NCI-H1048 (cell line): ENCODE data around the gene ROR1.

Experiments used
- DNase-seq: peaks from one replicate; lab custom pipeline; 2025; lab: John Stamatoyannopoulos, UW

ROR1 gene

DNA sequence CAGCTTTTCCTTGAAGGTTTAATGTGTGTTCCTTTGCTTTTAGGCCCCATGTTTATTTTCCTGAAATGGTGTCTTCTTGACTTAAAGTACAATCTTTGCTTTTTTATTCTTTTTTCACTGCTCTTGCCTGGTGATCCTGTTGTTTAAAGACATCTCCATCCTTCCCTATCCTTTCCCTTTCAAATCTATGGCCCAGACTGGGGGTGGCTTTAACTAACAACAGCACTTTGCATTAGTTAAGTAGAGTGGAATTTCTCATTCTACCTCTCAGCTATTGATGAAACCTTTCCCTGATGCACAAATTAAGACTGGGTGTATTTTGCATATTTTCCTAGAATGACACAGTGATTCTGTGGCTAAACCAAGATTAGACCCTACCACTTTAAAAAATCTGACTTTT, 84.3 kb downstream of the ROR1 start:
- DNase-seq, result no peak

DNA sequence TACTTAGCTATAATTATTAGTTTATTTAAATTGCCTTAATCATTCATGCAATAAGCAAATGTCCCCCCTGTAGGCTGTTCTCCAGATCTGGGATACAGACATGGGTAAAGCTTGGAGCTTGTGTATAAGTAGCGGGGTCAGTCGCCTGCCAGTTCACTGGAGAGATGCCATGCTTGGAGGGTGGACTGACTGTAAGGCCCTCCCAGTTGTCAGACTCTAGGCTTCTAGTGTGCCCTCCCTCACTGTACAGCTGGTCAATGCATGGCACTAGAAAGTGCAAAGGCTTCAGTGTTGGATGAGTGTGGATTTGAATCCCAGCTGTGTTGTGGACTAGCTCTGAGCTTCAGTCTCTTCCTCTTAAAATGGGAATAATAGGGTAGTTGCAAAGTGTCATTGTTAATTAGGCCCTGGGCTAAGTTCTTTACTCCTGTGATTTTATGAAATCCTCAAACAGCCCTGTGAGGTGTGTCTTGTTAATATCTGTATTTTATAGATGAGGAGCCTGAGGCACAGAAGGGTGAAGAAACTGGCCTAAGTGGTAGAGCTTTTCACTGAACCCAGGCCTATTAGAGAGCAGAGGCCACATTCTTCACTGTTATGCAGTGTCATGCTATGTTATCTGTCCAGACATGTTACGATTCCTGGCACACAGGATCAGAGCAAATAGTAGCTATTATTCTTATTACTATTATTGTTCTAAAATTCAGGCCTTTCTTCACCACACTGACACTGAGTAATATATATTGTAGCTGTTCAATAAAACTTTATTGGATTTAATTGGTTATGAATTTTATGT, 85.9 kb downstream of the ROR1 start:
- no peak for DNase-seq

DNA sequence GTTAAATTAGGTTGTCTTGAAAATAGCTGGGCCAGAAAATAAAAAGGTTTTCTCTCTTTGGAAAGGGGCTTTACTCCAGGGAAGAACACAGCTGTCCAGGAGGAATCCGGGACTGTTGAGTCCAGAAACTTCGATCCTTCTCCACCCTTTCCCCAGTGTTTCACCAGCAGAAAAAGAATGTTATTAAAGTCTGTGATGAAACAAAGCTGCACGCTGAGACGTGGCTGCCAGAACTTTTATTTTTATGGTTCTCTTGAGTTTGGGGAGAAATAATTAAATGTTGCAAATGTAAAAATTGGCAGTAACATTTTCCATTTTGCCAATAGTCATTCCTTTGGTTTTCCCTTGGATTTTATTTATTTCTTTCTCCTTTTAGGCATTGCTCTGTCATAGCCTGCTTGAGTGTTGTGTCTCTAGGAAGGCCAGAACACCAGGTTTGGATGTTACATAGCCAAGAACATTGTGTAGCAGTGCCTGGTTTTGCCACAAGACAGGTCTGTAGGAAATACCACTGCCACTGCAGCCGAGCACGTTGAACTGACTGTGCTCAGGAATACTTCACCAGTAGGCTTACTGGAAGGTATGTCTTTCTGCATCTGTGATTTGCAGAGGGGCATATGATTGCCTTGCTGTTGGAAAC, 87.4 kb downstream of the ROR1 start:
- DNase-seq, result no peak

DNA sequence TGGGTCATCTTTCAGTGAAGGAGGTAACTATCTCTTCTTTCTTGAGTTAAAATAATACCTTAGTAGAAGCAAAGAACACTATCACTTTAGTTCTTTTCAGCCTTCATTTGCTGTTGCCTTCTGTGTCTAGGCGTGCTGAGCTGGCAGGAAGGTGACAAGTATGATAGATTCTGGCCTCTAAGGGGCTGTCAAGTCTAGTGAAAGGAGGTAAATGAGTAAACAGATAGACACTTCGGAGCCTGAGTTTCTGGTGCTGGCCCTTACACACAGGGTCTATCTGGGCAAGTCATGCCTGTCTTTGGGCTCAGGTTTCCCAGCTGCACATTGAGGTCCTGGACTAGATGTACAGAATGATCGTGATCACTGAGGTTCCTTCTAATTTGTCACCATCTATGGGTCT, 89.3 kb downstream of the ROR1 start:
- DNase-seq, result no peak

DNA sequence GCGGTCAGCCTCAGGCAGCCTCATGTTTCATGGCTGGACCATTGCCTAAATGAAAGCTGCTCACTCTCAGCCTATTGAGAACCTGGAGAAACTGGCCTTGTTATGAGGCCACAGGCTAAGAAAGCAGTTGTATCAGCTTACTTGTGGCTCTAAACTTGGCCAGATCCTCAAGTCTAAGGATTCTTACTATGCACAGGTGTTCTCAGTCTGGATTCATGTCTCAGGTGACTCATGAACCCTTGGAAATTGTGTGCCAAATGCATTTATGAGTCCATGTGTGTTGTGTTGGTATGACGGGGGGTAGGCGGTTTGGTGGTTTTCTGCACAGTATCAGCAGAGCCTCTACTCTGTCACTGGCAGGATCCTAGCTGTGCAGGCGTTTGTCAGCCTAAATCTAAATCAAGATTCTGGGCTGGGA, 90.4 kb downstream of the ROR1 start:
- no peak for DNase-seq

DNA sequence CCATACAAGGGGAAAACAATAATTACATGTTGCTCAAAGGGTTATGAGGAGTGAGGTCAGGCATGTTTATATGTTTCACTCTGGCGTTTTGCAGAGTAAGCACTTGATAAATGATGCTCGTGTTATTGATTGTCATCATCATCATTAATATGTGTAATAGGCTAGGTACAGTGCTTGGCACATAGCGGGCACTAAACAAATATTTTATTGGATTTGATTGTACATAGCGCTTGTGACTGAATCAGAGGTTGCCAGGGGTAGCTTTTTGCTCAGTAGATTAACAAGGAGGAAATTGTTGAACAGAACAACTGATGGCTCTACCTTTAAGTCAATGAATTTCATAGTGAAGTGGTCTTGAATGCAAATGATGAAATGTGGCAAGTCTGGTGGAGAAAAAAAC, 91.7 kb downstream of the ROR1 start:
- no peak for DNase-seq

DNA sequence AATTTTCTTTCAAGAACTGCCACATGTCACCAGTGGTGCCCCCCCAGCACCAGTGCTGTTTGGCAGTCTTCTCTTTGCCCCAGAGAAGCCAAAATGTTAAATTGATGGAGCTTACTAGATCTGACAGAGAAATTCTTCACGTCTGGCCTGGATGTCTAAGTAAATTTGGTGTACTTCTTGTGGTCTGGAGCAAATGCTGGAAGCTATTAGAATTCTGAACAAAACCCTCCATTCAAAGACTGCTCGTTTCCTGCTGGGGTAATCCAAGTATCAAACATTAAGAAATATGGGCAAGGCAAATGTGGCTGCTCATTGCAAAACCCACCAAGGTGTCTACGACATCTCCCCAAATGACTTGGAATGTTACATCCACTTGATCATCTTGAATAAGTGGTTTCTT, 92.3 kb downstream of the ROR1 start:
- no peak for DNase-seq

DNA sequence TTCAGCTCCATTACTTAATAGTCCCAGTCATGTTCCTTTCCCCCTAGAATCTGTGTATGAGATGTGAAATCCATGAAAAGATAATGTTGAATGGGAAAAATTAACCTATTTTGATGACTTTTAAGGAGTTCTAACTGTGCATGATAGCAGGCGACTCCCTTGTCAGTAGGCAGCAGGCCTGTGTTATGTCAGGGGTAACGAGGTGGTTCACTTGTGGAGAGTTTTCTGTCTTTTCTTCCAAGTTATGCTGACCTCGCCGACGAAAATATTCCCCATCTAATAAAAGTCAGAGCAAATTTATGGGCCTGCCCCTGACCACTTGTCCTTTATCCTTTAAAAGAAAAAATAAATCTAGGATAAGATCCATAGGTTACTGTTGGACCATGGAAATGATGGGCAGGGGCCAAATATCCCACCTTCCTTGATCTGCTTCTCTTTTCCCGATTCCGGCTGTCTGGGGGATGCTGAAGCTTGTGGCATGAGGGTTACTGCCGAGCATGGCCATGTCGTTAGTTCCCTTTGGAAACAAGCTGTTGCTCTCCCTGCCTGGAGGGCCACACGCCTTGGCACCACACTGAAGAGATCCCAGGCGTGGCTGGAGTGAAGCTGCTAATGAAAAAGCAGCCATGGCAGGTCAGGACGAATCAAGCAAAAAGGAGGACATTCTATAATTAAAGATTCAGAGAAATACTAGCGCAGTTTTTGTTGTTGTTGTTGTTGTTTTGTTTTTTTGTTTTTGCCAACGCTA, 93.8 kb downstream of the ROR1 start:
- DNase-seq, result no peak

DNA sequence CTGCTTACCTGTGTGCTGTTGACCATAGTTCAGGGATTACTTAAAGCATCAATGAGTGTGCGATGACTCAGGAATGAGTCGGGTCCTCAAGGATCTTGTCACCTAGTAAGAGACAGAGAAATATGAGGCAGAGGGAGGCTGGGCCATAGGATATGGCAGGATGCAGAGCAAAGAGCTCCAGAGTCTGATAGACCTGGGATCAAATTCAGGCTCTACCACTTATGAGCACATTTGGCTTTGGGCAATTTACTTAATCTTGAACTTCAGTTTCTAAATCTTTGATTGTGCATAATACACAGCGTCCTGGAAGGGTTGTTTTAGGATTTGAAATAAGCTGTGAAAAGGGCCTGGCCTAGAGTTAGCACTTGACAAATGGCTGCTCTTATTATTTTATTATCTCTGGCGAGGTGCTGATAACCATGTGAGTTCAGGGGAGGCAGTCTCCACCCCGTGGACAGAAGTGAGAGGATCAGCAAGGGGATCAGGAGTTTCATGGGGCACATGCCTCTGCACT, 94.5 kb downstream of the ROR1 start:
- DNase-seq, result no peak

DNA sequence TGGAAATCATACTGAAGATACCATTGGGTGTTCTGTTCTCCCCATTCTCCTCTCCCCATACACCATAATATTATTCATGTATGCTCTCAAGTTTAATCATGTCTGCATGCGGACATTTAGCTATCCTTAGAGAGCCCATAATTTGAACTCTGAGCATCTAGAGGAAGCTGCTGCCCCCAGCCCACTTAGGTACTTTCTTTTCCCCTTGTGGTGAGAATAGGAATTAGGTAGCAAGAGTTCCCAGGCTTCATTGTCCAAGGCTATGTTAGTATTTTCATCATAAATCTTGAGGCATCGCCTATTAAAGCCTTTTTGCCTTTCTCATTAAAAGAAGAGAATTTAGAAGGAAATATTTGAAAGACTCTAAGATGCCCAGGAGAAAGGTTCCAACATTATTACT, 96.3 kb downstream of the ROR1 start:
- DNase-seq, result no peak

DNA sequence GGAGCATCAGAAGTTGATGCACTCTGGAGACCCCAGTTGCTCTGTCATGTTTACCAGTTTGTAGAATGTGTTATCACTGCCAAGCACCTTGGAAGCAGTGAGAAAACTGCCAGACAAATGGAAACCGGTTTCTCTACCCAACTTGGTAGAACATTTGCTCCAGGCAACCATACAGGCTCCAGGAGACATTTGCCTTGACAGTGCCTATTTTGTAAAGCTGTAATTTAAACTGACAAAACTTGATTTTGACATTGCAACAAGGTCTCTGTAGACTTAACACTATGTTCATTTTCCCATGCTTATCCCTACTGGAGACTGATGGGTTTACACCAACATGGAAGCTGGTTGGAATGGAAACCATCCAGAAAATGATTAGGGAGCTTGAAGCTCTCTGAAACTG, 97.6 kb downstream of the ROR1 start:
- no peak for DNase-seq

DNA sequence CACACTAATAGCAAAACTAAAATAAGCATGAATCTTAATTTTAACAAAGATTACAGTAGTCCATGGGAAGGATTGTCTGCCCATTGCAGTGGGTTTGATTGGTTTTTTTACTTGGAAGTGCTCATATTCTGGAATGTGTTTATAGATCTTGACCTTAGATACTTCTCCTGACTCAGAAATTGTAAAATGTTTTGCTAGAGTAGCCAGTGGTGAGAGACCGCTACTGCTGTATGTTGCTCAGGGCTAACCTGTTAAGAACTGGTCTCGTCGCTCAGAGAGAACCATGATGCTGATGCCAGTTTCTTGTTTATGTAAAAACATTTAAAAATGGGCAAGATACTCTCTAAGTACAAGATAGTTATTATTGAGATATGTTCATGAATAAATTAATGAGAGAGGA, 99.9 kb downstream of the ROR1 start:
- DNase-seq, result no peak

DNA sequence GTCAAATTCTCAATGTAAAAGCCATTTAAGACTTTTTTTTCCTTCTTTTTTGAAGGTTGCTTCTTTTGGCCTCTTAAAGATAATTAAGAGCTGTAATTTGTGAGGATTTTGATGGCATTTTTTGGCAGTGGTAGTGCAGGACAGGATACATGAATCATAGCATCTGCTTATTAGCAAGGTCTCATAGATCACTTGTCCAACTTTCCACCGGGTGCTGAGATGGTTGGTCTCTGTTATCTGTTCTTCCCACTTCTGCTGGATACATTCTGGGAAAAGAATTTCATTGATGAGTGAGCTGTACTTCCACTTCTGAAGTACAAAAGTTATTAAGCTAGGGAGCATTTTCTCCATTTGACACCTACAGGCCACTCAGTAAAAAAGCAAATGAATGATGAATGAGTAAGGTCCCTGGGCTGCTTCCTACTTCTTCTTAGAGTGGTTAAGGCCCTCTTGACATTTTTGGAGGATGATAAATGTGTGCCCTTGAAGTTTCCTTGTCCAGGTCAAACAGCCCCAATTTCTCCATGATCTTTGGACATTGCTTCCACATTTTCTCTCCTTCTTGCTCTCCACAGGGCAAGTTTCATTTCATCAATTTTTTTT, 100.6 kb downstream of the ROR1 start:
- DNase-seq, result no peak

DNA sequence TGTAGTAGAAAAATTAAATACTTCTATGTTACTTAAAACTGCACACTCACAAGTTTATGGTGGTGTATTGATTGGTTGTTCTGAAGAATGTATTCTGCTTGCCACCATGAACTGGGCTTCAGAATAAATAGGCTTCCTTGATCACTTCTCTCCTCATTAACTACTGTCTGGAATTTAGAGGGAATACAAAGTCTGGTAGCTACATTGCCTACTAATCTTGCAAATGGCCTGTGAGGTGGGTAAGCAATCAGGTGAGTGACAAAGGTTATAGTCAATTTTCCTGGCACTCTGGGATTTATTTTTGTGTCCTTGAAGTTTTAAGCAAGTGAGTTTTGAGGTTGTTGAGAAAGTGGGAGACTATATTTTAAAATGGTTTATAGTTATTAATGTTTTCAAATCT, 101.8 kb downstream of the ROR1 start:
- DNase-seq, result no peak

DNA sequence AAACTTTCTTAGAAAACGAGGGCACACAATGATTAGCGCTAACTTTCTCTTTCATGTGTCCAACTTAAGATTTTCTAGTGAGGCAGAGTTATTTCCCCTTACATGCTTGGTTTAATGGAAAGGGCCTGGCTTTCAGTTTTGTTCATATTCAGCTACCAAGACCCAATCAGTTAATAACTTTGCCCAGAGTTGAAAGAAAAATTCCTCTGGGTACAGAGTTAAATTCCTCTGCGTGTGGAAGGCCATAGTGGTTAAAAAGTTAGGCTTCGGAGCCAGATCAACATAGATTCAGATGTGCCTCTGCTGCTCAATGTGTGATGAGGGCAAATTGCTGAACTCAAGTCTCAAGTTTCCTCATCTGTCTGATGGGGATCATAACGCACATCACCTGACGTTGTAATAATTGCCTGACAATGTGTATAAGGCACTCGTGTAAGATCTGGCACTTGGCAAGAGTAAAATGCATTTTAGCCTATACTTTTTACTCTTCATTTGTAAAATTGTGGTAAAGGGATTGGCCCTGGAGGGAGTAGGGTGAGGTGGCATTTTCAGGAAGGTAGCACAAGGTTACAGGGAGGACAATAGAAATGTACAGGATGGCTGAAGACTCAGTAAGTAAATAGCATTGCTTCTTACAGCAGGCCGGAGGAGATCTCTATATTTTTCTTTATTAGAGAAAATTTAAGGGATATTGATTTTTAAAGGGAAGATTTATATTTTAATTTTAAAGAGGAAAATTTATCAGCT, 103.4 kb downstream of the ROR1 start:
- DNase-seq, result no peak

DNA sequence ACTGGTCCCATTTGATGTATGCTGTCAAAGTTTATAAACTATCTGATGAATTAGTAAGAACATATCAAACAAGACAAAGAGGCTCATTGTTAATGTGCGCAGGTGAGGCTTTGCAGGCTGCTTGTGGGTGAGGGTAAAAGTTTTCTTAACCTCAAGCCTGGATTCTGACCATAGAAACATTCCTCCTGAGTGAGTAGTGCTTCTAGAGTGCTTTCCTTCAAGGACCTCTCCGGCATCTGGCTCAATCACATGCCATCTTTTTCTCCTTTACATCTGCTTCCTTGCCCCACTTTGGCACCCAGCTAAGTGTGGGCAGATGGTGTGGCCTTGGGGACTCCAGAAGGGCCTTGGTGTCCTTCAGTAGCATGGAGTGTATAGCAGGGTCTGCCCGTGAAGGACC, 104.0 kb downstream of the ROR1 start:
- DNase-seq, result no peak

DNA sequence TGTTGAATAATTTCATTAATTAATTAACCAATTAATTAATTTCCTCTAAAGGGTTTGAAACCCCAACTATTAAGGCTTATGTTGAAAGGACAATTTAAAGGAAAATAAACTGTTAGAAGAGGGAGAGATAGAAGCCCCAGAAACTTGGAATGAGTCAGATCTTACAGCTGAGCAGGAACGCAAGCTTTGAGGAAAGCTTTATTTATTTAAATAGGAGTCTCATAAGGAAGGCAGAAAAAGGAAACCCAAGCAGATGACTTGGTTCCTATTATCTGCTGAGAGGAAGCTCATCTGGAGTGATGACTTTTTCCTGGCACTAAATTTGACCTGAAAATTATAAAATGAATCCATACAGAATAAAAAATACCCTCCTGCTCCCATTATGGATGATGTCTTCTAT, 105.1 kb downstream of the ROR1 start:
- no peak for DNase-seq

DNA sequence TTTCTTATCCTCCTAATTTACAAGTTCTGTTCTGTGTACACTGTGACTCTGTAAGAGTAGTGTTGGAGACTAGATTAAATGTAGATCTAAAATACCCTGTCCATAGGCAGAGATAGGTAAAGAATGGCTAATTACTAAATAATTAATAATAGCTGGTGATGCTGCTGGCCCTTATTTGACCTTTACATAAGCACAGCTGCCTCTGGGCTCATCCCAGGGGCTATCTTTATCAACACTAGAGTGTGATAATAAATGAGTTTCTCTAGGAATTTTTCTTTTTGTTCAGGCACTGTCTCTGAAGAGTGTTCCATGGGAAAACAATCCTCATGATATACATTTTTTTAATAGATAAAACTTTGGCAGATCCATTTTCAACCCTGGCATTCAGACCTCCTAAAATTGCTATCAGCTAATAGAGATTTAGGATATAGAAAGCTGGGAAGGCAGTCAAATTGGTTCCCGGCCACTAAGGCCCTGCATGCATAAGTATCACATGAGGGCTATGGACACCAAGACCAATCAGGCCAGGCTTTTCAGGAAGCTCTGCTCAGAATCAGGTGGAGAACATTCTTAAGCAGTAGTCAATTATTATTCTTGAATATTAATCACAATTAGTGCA, 107.2 kb downstream of the ROR1 start:
- DNase-seq, result no peak

DNA sequence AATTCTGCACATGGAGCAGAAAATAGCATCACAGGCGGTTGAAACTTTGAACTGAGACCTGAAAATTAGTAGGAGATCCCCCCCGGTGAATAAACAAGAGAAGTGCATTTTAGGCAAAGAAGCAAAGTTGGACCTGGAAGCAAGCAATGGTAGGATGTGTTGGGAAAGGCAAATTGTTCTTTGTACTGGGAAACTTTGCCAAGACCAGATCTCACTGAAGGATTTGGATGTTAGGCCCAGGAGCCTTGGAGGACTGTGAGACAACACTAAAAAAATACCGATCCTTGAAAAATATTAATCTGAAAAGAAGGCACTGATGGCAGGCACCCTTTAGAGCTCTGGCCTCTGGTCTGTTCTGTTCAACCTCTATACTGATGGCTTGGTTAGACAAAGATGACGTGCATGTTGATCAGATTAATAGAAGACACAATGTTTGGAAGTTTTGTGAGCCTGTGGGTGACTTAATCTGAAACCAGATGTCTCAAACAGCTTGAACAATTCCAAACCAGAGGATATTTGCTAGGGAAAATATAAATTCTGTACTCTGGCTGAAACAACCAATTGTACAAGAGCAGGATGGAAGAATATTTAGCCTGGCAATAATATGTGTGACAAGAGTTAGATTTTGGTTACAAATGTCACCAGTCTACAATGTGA, 108.4 kb downstream of the ROR1 start:
- no peak for DNase-seq

DNA sequence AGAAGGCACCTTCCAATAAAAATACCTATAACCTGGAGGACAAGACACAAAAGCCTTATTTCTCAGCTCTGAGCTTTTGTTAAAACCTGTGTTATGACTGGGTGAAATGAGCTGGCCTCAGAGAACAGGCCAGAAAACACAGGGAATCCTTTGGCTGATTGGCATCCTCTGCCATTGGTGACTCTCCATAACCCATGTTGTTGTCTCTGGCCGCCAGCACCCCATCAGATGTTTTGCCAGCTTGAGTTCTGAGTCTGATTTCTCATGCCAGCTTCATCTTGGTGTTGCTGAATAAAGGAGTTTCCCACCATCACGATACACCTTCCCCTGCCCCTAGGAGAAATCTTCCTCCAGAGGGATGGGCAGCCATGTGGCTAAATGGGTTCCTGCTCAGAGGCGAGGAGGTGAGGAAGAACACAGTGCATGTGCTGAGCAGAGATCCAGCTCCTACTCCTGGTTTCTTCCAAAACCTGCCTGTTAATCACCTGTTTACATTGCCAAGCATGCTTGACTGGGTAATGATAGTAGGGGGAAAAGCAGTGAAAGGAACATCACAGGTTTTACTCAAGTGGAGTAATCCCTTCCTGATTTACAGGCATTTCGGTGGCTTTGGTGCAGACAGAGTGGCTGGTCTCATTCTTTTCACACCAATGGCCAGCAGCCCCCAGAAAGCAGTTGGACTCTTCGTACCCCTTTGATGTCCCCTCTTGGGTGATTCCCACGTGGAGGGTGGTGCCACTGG, 109.8 kb downstream of the ROR1 start:
- no peak for DNase-seq
